Heart right ventricle (tissue), 16 donors: ENCODE data around the gene NOPCHAP1. TPM values are rescaled to one million over a fixed set of nuclear protein-coding genes. Genes with fewer than 3 reads are reported as not detected.

Source experiments
- ATAC-seq, 8 donors: fragments of 200-7000 bp; cut with Tn5 transposase; one replicate each; pipeline ENCODE4 v1.9.1; 2020; ENCODE audit warnings: mild to moderate bottlenecking in 8 of 8, moderate library complexity in 8 of 8, moderate number of reproducible peaks in 1 of 8
- DNase-seq, 2 donors: peaks; one replicate each; pipeline ENCODE4 v3.0.0-alpha.2; 2020
- H3K27ac ChIP-seq, 10 donors: fragments of 200-600 bp; sonication (generic) in 2 of 10; one replicate each; pipeline versions ENCODE4 v1.5.0 to v1.8.0; 2020 to 2022; ENCODE audit warnings: mild to moderate bottlenecking in 3 of 10
- H3K27me3 ChIP-seq, 7 donors: fragments of 200-600 bp; one replicate each; pipeline ENCODE4 v1.8.0; 2021 to 2022; ENCODE audit warnings: mild to moderate bottlenecking in 2 of 7
- H3K36me3 ChIP-seq, 9 donors: fragments of 200-600 bp; sonication (generic) in 1 of 9; one replicate each; pipeline versions ENCODE4 v1.5.0 to v1.8.0; 2020 to 2022; ENCODE audit warnings: mild to moderate bottlenecking in 2 of 9
- H3K4me1 ChIP-seq, 9 donors: fragments of 200-600 bp; sonication (generic) in 1 of 9; one replicate each; pipeline versions ENCODE4 v1.5.0 to v1.8.0; 2020 to 2022; ENCODE audit warnings: mild to moderate bottlenecking in 4 of 9
- H3K4me3 ChIP-seq, 10 donors: fragments of 200-600 bp; sonication (generic) in 2 of 10; one replicate each; pipeline versions ENCODE4 v1.5.0 to v1.8.0; 2020 to 2022; ENCODE audit warnings: mild to moderate bottlenecking in 7 of 10, moderate library complexity in 2 of 10
- H3K9me3 ChIP-seq, 11 donors: fragments of 200-600 bp in 10 of 11; sonication (generic) in 2 of 11; one replicate each; pipeline versions ENCODE4 v1.5.0 to v1.8.0; 2013 to 2022; ENCODE audit warnings: mild to moderate bottlenecking in 2 of 11, control low read depth in 1 of 11, moderate library complexity in 1 of 11
- CTCF ChIP-seq, 9 donors: fragments of 200-600 bp; sonication (generic) in 2 of 9; IDR thresholded peaks; one replicate each; pipeline versions ENCODE4 v1.5.0 to v1.8.0; 2021 to 2022; ENCODE audit warnings: antibody characterized with exemption in 9 of 9, mild to moderate bottlenecking in 5 of 9, moderate library complexity in 1 of 9
- WGBS, 2 donors: extraction: QIAGEN DNeasy Blood & Tissue Kit; methylation state at CpG; one replicate each; pipeline ENCODE4 v1.1.7; 2013; ENCODE audit warnings: inconsistent platforms in 1 of 2; 5-methylcytosine and 5-hydroxymethylcytosine counted together
- intact Hi-C, 10 donors: fragments of 100-400 bp; cut with DNase I; formaldehyde crosslinking; loops; one replicate each; pipeline versions ENCODE4 v1.11.1 to v1.14.2; 2022
- long read RNA-seq, 3 donors: library from polyadenylated mRNA; unstranded; transcript quantifications; one replicate each; pipeline ENCODE4 v2.0.0, GENCODE V29; 2020 to 2021
- polyA plus RNA-seq, 2 donors: library from polyadenylated mRNA; stranded (reverse); fragments of 200-250 nt; gene quantifications; one replicate each; pipeline ENCODE4 v1.2.3, GENCODE V29; 2013
- total RNA-seq, 10 donors: library from RNA; stranded (reverse); fragmentation: NEBNext Ultra II Directional in 3 of 10; extraction: Animal tissue kit (Norgen Biotek cat#: 25700) in 3 of 10; gene quantifications; one replicate each; pipeline versions ENCODE4 v1.2.1 to v1.2.4, GENCODE V29; 2021 to 2023
- donor health status: Arrhythmogenic right ventricular cardiomyopathy.
- donor health status: ischemic (EF 13 %, LVEDD 7.1; RV severe dilation, severe dysfunction).
- donor health status: healthy with polysubstance abuse.
- donor health status: DM: no; HTN: yes; CAD: no.
- donor health status: DM: no; HTN: no; CAD: no.
- donor health status: ischemic (EF 25% LVEDD 6.9; RV normal size, moderate dysfunction).
- donor health status: ischemic (EF 25% LVEDD 5.7; RV mildly dilated, moderate dysfunction).
- donor health status: healthy.
- donor health status: DM: yes; HTN: yes; CAD: no.
- donor health status: Ischemic cardiomyopathy.
- donor health status: ischemic (EF 35%, LVEDD 5.7; RV mildly dilated, moderate dysfunction).
- donor health status: nonischemic (EF 11% LVEDD 7.7; RV severe dilation, severe dysfunction).
- donor health status: DM: yes; HTN: yes; CAD: no.
- donor health status: PGD.
- donor health status: ischemic (EF 29% LVEDD 5.4; RV normal size, mild dysfunction).
- donor health status: nonischemic (EF 23%, LVEDD 6.1; RV moderate dilation, normal function).

Gene NOPCHAP1
- total RNA-seq: 10 to 100 TPM in 7 of 10 donors, 1 to 10 TPM in 3; 7.7 to 14.5 (median 12.1) TPM
- 1 to 10 TPM; 4.5 to 8.1 TPM for polyA plus RNA-seq
- long read RNA-seq, donor 1, full-length matches to known transcripts: 4 of 6 reads
- long read RNA-seq, donor 1, partial matches to known transcripts: 2 of 6 reads
- long read RNA-seq, donor 1, other reads (novel, unspliced or antisense): 0 of 6 reads
- long read RNA-seq, donor 2, full-length matches to known transcripts: 6 of 8 reads
- long read RNA-seq, donor 2, partial matches to known transcripts: 2 of 8 reads
- long read RNA-seq, donor 2, other reads (novel, unspliced or antisense): 0 of 8 reads
- long read RNA-seq, donor 3, full-length matches to known transcripts: 1 of 7 reads
- long read RNA-seq, donor 3, partial matches to known transcripts: 4 of 7 reads
- long read RNA-seq, donor 3, other reads (novel, unspliced or antisense): 2 of 7 reads

GRCh38 chr12:104986022-104986941 lies at the start of gene NOPCHAP1:
Gene NOPCHAP1, plus strand, starts transcription at chr12:104986316. Its CDS starts 37 bp downstream, at chr12:104986353.
- peak within 1 kb of the TSS; percentile 65 to 96 (median 88) for H3K4me3 ChIP-seq
- H3K27ac ChIP-seq: peak within 1 kb of the TSS in 9 of 10 donors; percentile 59 to 88 (median 81)
- ATAC-seq (peak; percentile 99 to 100 (median 100)), DNase-seq (peak; percentile 92 to 95)
- peaks cover 0 to 27% (median 16%) of the 10 kb centered on the region in 9 donors for H3K4me1 ChIP-seq
- intact Hi-C loops: no loop called here
- WGBS, 2 donors: 0 to 1% methylated on average over 59 of the region's 59 CpGs
- peaks cover 0 to 32% (median 0%) of the 10 kb centered on the region in 9 donors for H3K36me3 ChIP-seq
- no peaks in the 10 kb centered on the region for H3K27me3 ChIP-seq
- TF ChIP-seq CTCF (IDR thresholded peaks at IDR 0.05): no peak
- H3K9me3 ChIP-seq: peaks cover 0 to 3% (median 0%) of the 10 kb centered on the region in 11 donors

- TF ChIP-seq CTCF (IDR thresholded peaks at IDR 0.05): no peak
Observed at GRCh38 chr12:104938371-104938770, 47.7 kb upstream of the NOPCHAP1 start.

GRCh38 chr12:104939089-104939488 lies 47.0 kb upstream of the NOPCHAP1 start:
- Histone ChIP-seq H3K4me3 (no peak overlapping the region), H3K36me3 (no peaks in the 10 kb centered on the region), H3K27me3 (peaks cover 0 to 5% (median 0%) of the 10 kb centered on the region in 7 donors), H3K9me3 (peaks cover 0 to 7% (median 0%) of the 10 kb centered on the region in 11 donors), H3K27ac (no peak overlapping the region), H3K4me1 (no peaks in the 10 kb centered on the region)
- DNase-seq (no peak), ATAC-seq (no peak)
- 80 to 86% methylated on average over 2 of the region's 2 CpGs for WGBS, 2 donors
- intact Hi-C loops: no loop called here
- no peak for TF ChIP-seq CTCF (IDR thresholded peaks at IDR 0.05)

More at GRCh38 chr12:104938371-104938770, 47.7 kb upstream of the NOPCHAP1 start:
- Histone ChIP-seq H3K4me3 (no peak overlapping the region), H3K27ac (no peak overlapping the region), H3K9me3 (peaks cover 0 to 5% (median 0%) of the 10 kb centered on the region in 11 donors), H3K4me1 (no peaks in the 10 kb centered on the region), H3K36me3 (no peaks in the 10 kb centered on the region), H3K27me3 (peaks cover 0 to 5% (median 0%) of the 10 kb centered on the region in 7 donors)
- 43 to 58% methylated on average over 3 of the region's 3 CpGs for WGBS, 2 donors
- ATAC-seq (no peak), DNase-seq (no peak)
- intact Hi-C loops: no loop called here

- ATAC-seq: no peak
- DNase-seq: no peak
- Histone ChIP-seq H3K27me3 (peaks cover 0 to 5% (median 0%) of the 10 kb centered on the region in 7 donors), H3K4me3 (no peak overlapping the region), H3K27ac (no peak overlapping the region), H3K36me3 (no peaks in the 10 kb centered on the region), H3K9me3 (peaks cover 0 to 7% (median 0%) of the 10 kb centered on the region in 11 donors), H3K4me1 (no peaks in the 10 kb centered on the region)
- intact Hi-C loops: no loop called here
- TF ChIP-seq CTCF (IDR thresholded peaks at IDR 0.05): no peak
- 91 to 95% methylated on average over 3 of the region's 3 CpGs for WGBS, 2 donors
Observed at GRCh38 chr12:104941454-104941853, 44.7 kb upstream of the NOPCHAP1 start.
